ENCODE results near the gene CRELD2.

Gene CRELD2

GRCh38 chr22:49970528-49971231 is 52.2 kb downstream of the CRELD2 start:
- peak; percentile 96 for DNase-seq

- no peak for DNase-seq
Measured at GRCh38 chr22:49971232-49972162, 53.1 kb downstream of the CRELD2 start.

GRCh38 chr22:49972163-49973017 is 54.0 kb downstream of the CRELD2 start:
- DNase-seq: peak; percentile 69

GRCh38 chr22:49973018-49973961 is 54.9 kb downstream of the CRELD2 start:
- peak; percentile 54 for DNase-seq

- DNase-seq: peak; percentile 85
Measured at GRCh38 chr22:49975543-49976389, 57.3 kb downstream of the CRELD2 start.

GRCh38 chr22:49976439-49977175 is 58.2 kb downstream of the CRELD2 start:
- peak; percentile 69 for DNase-seq
